ENCODE data around the gene HSF5.

HSF5 gene

GRCh38 chr17:58385359-58385899 lies 102.8 kb downstream of the HSF5 start:
- DNase-seq (ENCODE audit: low read depth in 2 of 2) = no peak

- DNase-seq (ENCODE audit: low read depth in 2 of 2) = no peak
Observed at GRCh38 chr17:58384897-58385296, 103.3 kb downstream of the HSF5 start.

- no peak for DNase-seq (ENCODE audit: low read depth in 2 of 2)
Observed at GRCh38 chr17:58383892-58384462, 104.2 kb downstream of the HSF5 start.

- no peak for DNase-seq (ENCODE audit: low read depth in 2 of 2)
Observed at GRCh38 chr17:58382872-58383242, 105.4 kb downstream of the HSF5 start.

- no peak for DNase-seq (ENCODE audit: low read depth in 2 of 2)
Observed at GRCh38 chr17:58382108-58382871, 105.9 kb downstream of the HSF5 start.

GRCh38 chr17:58381124-58382035 lies 106.8 kb downstream of the HSF5 start:
- DNase-seq (ENCODE audit: low read depth in 2 of 2) = no peak

GRCh38 chr17:58380207-58381123 lies 107.7 kb downstream of the HSF5 start:
- DNase-seq (ENCODE audit: low read depth in 2 of 2) = no peak

- no peak for DNase-seq (ENCODE audit: low read depth in 2 of 2)
Observed at GRCh38 chr17:58379511-58379824, 108.7 kb downstream of the HSF5 start.

GRCh38 chr17:58378733-58379510 lies 109.3 kb downstream of the HSF5 start:
- no peak for DNase-seq (ENCODE audit: low read depth in 2 of 2)

- DNase-seq (ENCODE audit: low read depth in 2 of 2) = no peak
Observed at GRCh38 chr17:58377661-58378060, 110.5 kb downstream of the HSF5 start.

GRCh38 chr17:58377093-58377601 lies 111.1 kb downstream of the HSF5 start:
- no peak for DNase-seq (ENCODE audit: low read depth in 2 of 2)

- no peak for DNase-seq (ENCODE audit: low read depth in 2 of 2)
Observed at GRCh38 chr17:58376472-58377000, 111.7 kb downstream of the HSF5 start.

GRCh38 chr17:58375811-58376210 lies 112.4 kb downstream of the HSF5 start:
- DNase-seq (ENCODE audit: low read depth in 2 of 2) = no peak

- DNase-seq (ENCODE audit: low read depth in 2 of 2) = no peak
Observed at GRCh38 chr17:58375256-58375655, 113.0 kb downstream of the HSF5 start.

- no peak for DNase-seq (ENCODE audit: low read depth in 2 of 2)
Observed at GRCh38 chr17:58373923-58374322, 114.3 kb downstream of the HSF5 start.

- no peak for DNase-seq (ENCODE audit: low read depth in 2 of 2)
Observed at GRCh38 chr17:58373003-58373402, 115.2 kb downstream of the HSF5 start.

GRCh38 chr17:58371300-58371950 lies 116.8 kb downstream of the HSF5 start:
- no peak for DNase-seq (ENCODE audit: low read depth in 2 of 2)

- DNase-seq (ENCODE audit: low read depth in 2 of 2) = no peak
Observed at GRCh38 chr17:58370716-58371115, 117.5 kb downstream of the HSF5 start.

- no peak for DNase-seq (ENCODE audit: low read depth in 2 of 2)
Observed at GRCh38 chr17:58370309-58370708, 117.9 kb downstream of the HSF5 start.

Measured in fibroblast of skin of left biceps (primary cell).